Thyroid gland (tissue), 4 donors: ENCODE measurements around the gene YRDC.

Experiments
- POLR2A ChIP-seq, 2 donors: fragments of 450-650 bp; IDR thresholded peaks; one replicate each; pipeline ENCODE4 v1.6.1; 2017; ENCODE audit warnings: antibody characterized with exemption in 2 of 2, mild to moderate bottlenecking in 2 of 2, moderate library complexity in 1 of 2
- TF ChIP-seq, protein P1 (sequence below), 6 experiments: fragments of 200-600 bp in 3 of 6; fragments of 450-650 bp in 3 of 6; sonication (generic) in 3 of 6; IDR thresholded peaks; one replicate each; pipeline ENCODE4 v1.5.1; 2016 to 2019; ENCODE audit warnings: antibody characterized with exemption in 6 of 6, mild to moderate bottlenecking in 2 of 6, inconsistent platforms in 1 of 6, moderate library complexity in 1 of 6

DNA sequence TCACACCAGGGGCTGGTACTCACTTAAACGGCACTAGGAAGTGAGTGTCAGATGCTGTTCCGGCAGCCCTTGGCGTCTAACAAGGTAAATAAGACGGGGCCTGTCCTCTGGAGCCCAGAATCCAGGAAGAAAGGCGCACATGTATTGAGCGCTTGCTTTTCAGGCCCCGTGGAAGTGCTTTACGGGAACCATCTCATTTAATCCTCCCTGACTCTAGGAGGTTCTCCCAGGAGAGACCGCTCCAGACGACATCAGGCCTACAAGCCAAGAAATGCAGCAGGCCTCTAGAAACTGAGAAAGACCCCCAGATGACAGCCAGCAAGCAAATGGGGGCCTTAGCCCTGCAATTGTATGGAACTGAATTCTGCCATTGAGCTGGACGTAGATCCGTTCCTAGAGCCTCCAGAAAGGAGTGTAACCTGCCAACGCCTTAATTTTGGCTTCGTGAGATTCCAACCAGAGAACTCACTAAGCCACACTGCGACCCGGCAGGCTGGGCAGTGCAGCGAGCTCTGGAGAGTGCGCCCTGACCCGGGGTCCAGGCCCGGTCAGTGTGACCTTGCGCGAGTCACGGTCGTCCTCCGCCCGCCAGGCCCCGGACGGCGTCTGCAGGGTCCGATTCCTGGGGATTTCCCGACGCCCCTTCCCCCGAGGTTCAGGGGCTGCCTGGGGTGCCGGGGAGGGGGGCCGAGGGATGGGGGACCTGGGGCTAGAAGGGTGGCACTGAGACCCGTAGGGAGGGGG, 14.9 kb downstream of the YRDC start:
- TF ChIP-seq, protein P1, sequence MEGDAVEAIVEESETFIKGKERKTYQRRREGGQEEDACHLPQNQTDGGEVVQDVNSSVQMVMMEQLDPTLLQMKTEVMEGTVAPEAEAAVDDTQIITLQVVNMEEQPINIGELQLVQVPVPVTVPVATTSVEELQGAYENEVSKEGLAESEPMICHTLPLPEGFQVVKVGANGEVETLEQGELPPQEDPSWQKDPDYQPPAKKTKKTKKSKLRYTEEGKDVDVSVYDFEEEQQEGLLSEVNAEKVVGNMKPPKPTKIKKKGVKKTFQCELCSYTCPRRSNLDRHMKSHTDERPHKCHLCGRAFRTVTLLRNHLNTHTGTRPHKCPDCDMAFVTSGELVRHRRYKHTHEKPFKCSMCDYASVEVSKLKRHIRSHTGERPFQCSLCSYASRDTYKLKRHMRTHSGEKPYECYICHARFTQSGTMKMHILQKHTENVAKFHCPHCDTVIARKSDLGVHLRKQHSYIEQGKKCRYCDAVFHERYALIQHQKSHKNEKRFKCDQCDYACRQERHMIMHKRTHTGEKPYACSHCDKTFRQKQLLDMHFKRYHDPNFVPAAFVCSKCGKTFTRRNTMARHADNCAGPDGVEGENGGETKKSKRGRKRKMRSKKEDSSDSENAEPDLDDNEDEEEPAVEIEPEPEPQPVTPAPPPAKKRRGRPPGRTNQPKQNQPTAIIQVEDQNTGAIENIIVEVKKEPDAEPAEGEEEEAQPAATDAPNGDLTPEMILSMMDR (IDR thresholded peaks at IDR 0.05), result no peak
- no peak for TF ChIP-seq POLR2A (IDR thresholded peaks at IDR 0.05)
